GM12878 (cell line): ENCODE data around the gene CASP12. TPM values are rescaled to one million over a fixed set of nuclear protein-coding genes. Genes with fewer than 3 reads are reported as not detected.

Experiments used
- ATAC-seq: fragments of 200-7000 bp; cut with Tn5 transposase; 3 replicates; pipeline ENCODE4 v1.9.1; 2020; ENCODE audit warnings: mild to moderate bottlenecking, moderate library complexity
- BruUV-seq: library from RNA; stranded (reverse); fragments of 400-500 nt; replicated peaks from 2 replicates; lab custom pipeline; 2021; lab: Mats Ljungman, UMichigan
- CTCF ChIA-PET: fragments of 300-600 bp; sonication (Branson Sonifier 250); formaldehyde crosslinking; extraction: SDS; loops from one replicate; lab custom pipeline; 2021; ENCODE audit warnings: inconsistent platforms; lab: Yijun Ruan, JAX
- POLR2A ChIA-PET: fragments of 350-600 bp; formaldehyde crosslinking; extraction: SDS; loops from one replicate; lab custom pipeline; 2021; ENCODE audit warnings: inconsistent platforms; lab: Charles Lee
- RAD21 ChIA-PET: fragments of 300-600 bp; sonication (Branson Sonifier 250); formaldehyde crosslinking; loops from one replicate; lab custom pipeline; 2023; ENCODE audit warnings: antibody characterized with exemption; ENCODE audit not compliant: unreplicated experiment; lab: Charles Lee
- SMC1A ChIA-PET: fragments of 300-600 bp; sonication (Branson Sonifier 250); formaldehyde crosslinking; loops from one replicate; lab custom pipeline; 2023; ENCODE audit not compliant: unreplicated experiment, uncharacterized antibody; lab: Charles Lee
- DNase-seq: peaks from one replicate; pipeline ENCODE4 v3.0.0-alpha.2; 2011; ENCODE audit warnings: low read depth, low spot score
- FAIRE-seq: peaks from 3 replicates; lab custom pipeline; 2011; peaks lifted over from hg19 to GRCh38; lab: Jason Lieb, UNC
- H2AFZ ChIP-seq: 2 replicates; pipeline ENCODE4 v1.6.0; 2011; ENCODE audit warnings: low read depth, low read length, control low read depth; ENCODE audit not compliant: control insufficient read depth
- H3K27ac ChIP-seq: 2 replicates; pipeline ENCODE4 v1.5.1; 2011; ENCODE audit warnings: control low read depth; ENCODE audit not compliant: control insufficient read depth, insufficient read depth
- H3K27me3 ChIP-seq, 2 experiments: replicated peaks in 1 of 2; 2 replicates each; pipeline versions ENCODE4 v1.6.0 to v1.6.1; 2011; ENCODE audit warnings: low read length in 1 of 2; ENCODE audit not compliant: control insufficient read depth in 2 of 2, insufficient read depth in 2 of 2
- H3K36me3 ChIP-seq, 2 experiments: 2 replicates each; pipeline ENCODE4 v1.5.1; 2011; ENCODE audit warnings: low read length in 1 of 2; ENCODE audit not compliant: control insufficient read depth in 2 of 2, insufficient read depth in 2 of 2
- H3K4me1 ChIP-seq: 2 replicates; pipeline ENCODE4 v1.6.1; 2011; ENCODE audit warnings: mild to moderate bottlenecking, low read length, moderate library complexity, mixed read lengths; ENCODE audit not compliant: control insufficient read depth, insufficient read depth
- H3K4me2 ChIP-seq: 2 replicates; pipeline ENCODE4 v1.6.0; 2011; ENCODE audit warnings: control low read depth; ENCODE audit not compliant: control insufficient read depth, insufficient read depth
- H3K4me3 ChIP-seq: fragments of 200-600 bp; sonication (generic); 2 replicates; pipeline ENCODE4 v1.5.1; 2016
- H3K79me2 ChIP-seq: 2 replicates; pipeline ENCODE4 v1.6.0; 2011; ENCODE audit warnings: low read length; ENCODE audit not compliant: control insufficient read depth, insufficient read depth
- H3K9ac ChIP-seq: 2 replicates; pipeline ENCODE4 v1.8.0; 2011; ENCODE audit warnings: low read length, control low read depth, mixed read lengths; ENCODE audit not compliant: control insufficient read depth, insufficient read depth
- H3K9me3 ChIP-seq: replicated peaks from 3 replicates; pipeline ENCODE4 v1.5.1; 2011; ENCODE audit warnings: mild to moderate bottlenecking, low read length; ENCODE audit not compliant: control insufficient read depth, insufficient read depth
- H4K20me1 ChIP-seq: 2 replicates; pipeline ENCODE4 v1.6.0; 2011; ENCODE audit not compliant: control insufficient read depth, insufficient read depth
- BCL11A ChIP-seq: IDR thresholded peaks from 2 replicates; pipeline ENCODE4 v1.6.1; 2011; ENCODE audit warnings: low read depth, low read length
- BHLHE40 ChIP-seq, 2 experiments: fragments of 450-650 bp in 1 of 2; IDR thresholded peaks; 2 replicates each; pipeline ENCODE4 v1.6.1; 2011 to 2017; ENCODE audit warnings: low read depth in 2 of 2, borderline replicate concordance in 1 of 2, improper control_type of control experiment in 1 of 2, low read length in 1 of 2, mild to moderate bottlenecking in 1 of 2
- CBFB ChIP-seq: IDR thresholded peaks from 2 replicates; pipeline ENCODE4 v1.6.1; 2016; ENCODE audit warnings: antibody characterized with exemption, low read depth
- CHD4 ChIP-seq: fragments of 200-600 bp; sonication (generic); IDR thresholded peaks from 2 replicates; pipeline ENCODE4 v1.6.1; 2016; ENCODE audit warnings: mild to moderate bottlenecking
- CREB1 ChIP-seq: IDR thresholded peaks from 2 replicates; pipeline ENCODE4 v1.6.1; 2012; ENCODE audit warnings: low read depth, mild to moderate bottlenecking, inconsistent platforms
- FOS ChIP-seq: IDR thresholded peaks from 3 replicates; pipeline ENCODE4 v1.6.1; 2011; ENCODE audit warnings: borderline replicate concordance; ENCODE audit not compliant: insufficient read length; ENCODE audit errors: extremely low read depth
- GATAD2B ChIP-seq: fragments of 450-650 bp; conservative IDR thresholded peaks from 2 replicates; pipeline ENCODE4 v1.6.1; 2017; ENCODE audit warnings: low read depth, mild to moderate bottlenecking, moderate library complexity
- IRF4 ChIP-seq: IDR thresholded peaks from 2 replicates; pipeline ENCODE4 v1.6.1; 2011; ENCODE audit warnings: low read depth, low read length
- MYB ChIP-seq: fragments of 150-350 bp; IDR thresholded peaks from 2 replicates; pipeline ENCODE4 v1.6.1; 2014; ENCODE audit warnings: mild to moderate bottlenecking, low read depth, low read length, borderline replicate concordance
- NR2F1 ChIP-seq: fragments of 450-650 bp; conservative IDR thresholded peaks from 2 replicates; pipeline ENCODE4 v1.6.1; 2017; ENCODE audit warnings: mild to moderate bottlenecking
- SIX5 ChIP-seq: IDR thresholded peaks from 2 replicates; pipeline ENCODE4 v1.6.1; 2011; ENCODE audit warnings: mild to moderate bottlenecking, low read depth, low read length, moderate library complexity; ENCODE audit not compliant: severe bottlenecking
- SMAD1 ChIP-seq: fragments of 450-650 bp; IDR thresholded peaks from 2 replicates; pipeline ENCODE4 v1.6.1; 2018; ENCODE audit warnings: mild to moderate bottlenecking, low read depth; ENCODE audit not compliant: partially characterized antibody
- SRF ChIP-seq, 2 experiments: IDR thresholded peaks; 2 replicates each; pipeline ENCODE4 v1.6.1; 2011; ENCODE audit warnings: low read depth in 2 of 2, low read length in 2 of 2, mild to moderate bottlenecking in 1 of 2, moderate library complexity in 1 of 2
- TCF12 ChIP-seq: IDR thresholded peaks from 2 replicates; pipeline ENCODE4 v1.6.1; 2011; ENCODE audit warnings: low read depth, mild to moderate bottlenecking, low read length
- ZNF207 ChIP-seq: fragments of 450-650 bp; IDR thresholded peaks from 2 replicates; pipeline ENCODE4 v1.6.1; 2014; ENCODE audit warnings: antibody characterized with exemption, mild to moderate bottlenecking, borderline replicate concordance
- WGBS: methylation state at CpG from one replicate; pipeline ENCODE4 v1.1.6; 2016; ENCODE audit warnings: low lambda C conversion rate; ENCODE audit not compliant: insufficient replicate concordance, insufficient coverage; ENCODE audit errors: missing lambda C conversion rate; 5-methylcytosine and 5-hydroxymethylcytosine counted together
- in situ Hi-C: fragments of 300-500 bp; cut with MboI; formaldehyde crosslinking; loops from 9 replicates; pipeline ENCODE4 v1.14.3; 2018; ENCODE audit warnings: mixed read lengths
- intact Hi-C: fragments of 100-400 bp; cut with micrococcal nuclease; formaldehyde crosslinking; loops from one replicate; pipeline ENCODE4 v1.14.2; 2022; ENCODE audit not compliant: unreplicated experiment
- polyA plus RNA-seq, 11 experiments: library from polyadenylated mRNA; depleted of rRNA in 4 of 11; unstranded in 6 of 11; stranded (reverse) in 5 of 11; fragments of >200 nt; fragmentation: Nextera tagmentation in 4 of 11; fragmentation: Illumina TruSeq in 1 of 11; extraction: Ambion mirVana in 4 of 11; extraction: Trizol in 1 of 11; gene quantifications; 1 replicate in 1 of 11; 2 replicates in 10 of 11; pipeline versions ENCODE4 v1.2.1 to v1.2.3, GENCODE V29; 2011 to 2016; ENCODE audit warnings: inconsistent platforms in 2 of 11, missing spikeins in 2 of 11, low read depth in 1 of 11
- total RNA-seq, 4 experiments: library from RNA; depleted of rRNA in 3 of 4; stranded (reverse); fragments of >200 nt in 3 of 4; fragmentation: Illumina TruSeq in 1 of 4; extraction: Trizol in 1 of 4; gene quantifications; 2 replicates each; pipeline versions ENCODE4 v1.2.1 to v1.2.3, GENCODE V29; 2013 to 2021
- TF ChIP-seq, protein P1 (sequence below): fragments of 450-650 bp; conservative IDR thresholded peaks from 2 replicates; pipeline ENCODE4 v1.6.1; 2017; ENCODE audit warnings: mild to moderate bottlenecking, moderate library complexity
- TF ChIP-seq, protein P2 (sequence below): fragments of 450-650 bp; IDR thresholded peaks from 2 replicates; pipeline ENCODE4 v1.6.1; 2017; ENCODE audit warnings: borderline replicate concordance
- TF ChIP-seq, protein P3 (sequence below): fragments of 450-650 bp; formaldehyde crosslinking; IDR thresholded peaks from 2 replicates; pipeline ENCODE4 v1.4.0; 2020; ENCODE audit warnings: mild to moderate bottlenecking, moderate library complexity

The CASP12 gene
- total and polyA plus RNA-seq, 10 of the 15 experiments (the other 5 are each of a cell fraction or from before 2014, with no cell fraction given), result 0.10 to 0.14 TPM; not detected in 8

DNA sequence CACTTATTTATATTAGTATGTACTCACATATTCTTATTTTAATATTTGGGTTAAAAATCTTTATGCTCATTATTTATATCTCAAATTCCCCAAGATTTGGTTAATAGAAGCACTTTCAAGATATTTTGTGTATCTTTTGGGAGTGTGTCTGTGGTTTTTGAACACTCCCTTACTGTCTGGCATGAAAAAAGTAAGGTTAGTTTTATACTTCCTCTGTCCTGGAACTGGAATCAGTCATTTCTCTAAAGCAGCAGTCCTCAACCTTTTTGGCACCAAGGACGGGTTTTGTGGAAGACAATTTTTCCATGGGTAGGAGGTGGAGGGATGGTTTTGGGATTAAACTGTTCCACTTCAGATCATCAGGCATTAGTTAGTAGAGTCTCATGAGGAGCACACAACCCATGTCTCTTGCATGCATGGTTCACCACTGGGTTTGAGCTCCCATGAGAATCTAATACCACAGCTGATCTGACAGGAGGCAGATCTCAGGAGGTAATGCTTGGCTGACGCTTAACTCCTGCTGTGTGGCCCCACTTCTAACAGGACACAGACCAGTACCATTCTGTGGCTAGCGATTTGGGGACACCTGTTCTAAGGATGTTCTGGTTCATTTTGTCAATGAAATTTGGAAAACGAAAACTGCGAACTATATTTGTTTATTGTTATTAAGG is 60.2 kb downstream of the CASP12 start:
- intact Hi-C loops (no loop called here), in situ Hi-C loops (no loop called here)
- H3K4me3 ChIP-seq, result no peak overlapping the region
- CTCF ChIA-PET, result no interaction called here
- H3K36me3 ChIP-seq, result no peaks in the 10 kb centered on the region
- SMC1A ChIA-PET, result interaction anchor here (0.5 kb wide), 1 partner anchor 31 kb away, joined by 3 read pairs; no protein-coding TSS in a partner anchor
- H3K79me2 ChIP-seq, result no peaks in the 10 kb centered on the region
- 46% methylated on average over 5 of the region's 5 CpGs for WGBS
- no peaks in the 10 kb centered on the region for H3K4me1 ChIP-seq
- no peak for ATAC-seq
- BruUV-seq, result no TSS peak
- H3K27ac ChIP-seq, result no peak overlapping the region
- H4K20me1 ChIP-seq, result no peaks in the 10 kb centered on the region
- no peaks in the 10 kb centered on the region; a peak in 1 of 4 replicates for H3K27me3 ChIP-seq
- RAD21 ChIA-PET, result no interaction called here
- no peak overlapping the region for H3K4me2 ChIP-seq
- no peak for FAIRE-seq
- DNase-seq, result no peak
- no peak overlapping the region for H2AFZ ChIP-seq
- POLR2A ChIA-PET, result no interaction called here
- no peaks in the 10 kb centered on the region; the same call in 2 of the 3 replicates for H3K9me3 ChIP-seq
- no peak overlapping the region for H3K9ac ChIP-seq
- TF ChIP-seq, protein P1, sequence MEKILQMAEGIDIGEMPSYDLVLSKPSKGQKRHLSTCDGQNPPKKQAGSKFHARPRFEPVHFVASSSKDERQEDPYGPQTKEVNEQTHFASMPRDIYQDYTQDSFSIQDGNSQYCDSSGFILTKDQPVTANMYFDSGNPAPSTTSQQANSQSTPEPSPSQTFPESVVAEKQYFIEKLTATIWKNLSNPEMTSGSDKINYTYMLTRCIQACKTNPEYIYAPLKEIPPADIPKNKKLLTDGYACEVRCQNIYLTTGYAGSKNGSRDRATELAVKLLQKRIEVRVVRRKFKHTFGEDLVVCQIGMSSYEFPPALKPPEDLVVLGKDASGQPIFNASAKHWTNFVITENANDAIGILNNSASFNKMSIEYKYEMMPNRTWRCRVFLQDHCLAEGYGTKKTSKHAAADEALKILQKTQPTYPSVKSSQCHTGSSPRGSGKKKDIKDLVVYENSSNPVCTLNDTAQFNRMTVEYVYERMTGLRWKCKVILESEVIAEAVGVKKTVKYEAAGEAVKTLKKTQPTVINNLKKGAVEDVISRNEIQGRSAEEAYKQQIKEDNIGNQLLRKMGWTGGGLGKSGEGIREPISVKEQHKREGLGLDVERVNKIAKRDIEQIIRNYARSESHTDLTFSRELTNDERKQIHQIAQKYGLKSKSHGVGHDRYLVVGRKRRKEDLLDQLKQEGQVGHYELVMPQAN, result no peak
- TF ChIP-seq IRF4, result no peak
- TF ChIP-seq CHD4, result no peak
- TF ChIP-seq, protein P2, sequence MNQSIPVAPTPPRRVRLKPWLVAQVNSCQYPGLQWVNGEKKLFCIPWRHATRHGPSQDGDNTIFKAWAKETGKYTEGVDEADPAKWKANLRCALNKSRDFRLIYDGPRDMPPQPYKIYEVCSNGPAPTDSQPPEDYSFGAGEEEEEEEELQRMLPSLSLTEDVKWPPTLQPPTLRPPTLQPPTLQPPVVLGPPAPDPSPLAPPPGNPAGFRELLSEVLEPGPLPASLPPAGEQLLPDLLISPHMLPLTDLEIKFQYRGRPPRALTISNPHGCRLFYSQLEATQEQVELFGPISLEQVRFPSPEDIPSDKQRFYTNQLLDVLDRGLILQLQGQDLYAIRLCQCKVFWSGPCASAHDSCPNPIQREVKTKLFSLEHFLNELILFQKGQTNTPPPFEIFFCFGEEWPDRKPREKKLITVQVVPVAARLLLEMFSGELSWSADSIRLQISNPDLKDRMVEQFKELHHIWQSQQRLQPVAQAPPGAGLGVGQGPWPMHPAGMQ, result no peak
- no peak for TF ChIP-seq GATAD2B
- no peak for TF ChIP-seq BCL11A
- no peak for TF ChIP-seq CREB1
- no peak for TF ChIP-seq CBFB
- no peak for TF ChIP-seq MYB
- TF ChIP-seq NR2F1, result no peak
- no peak for TF ChIP-seq SMAD1
- TF ChIP-seq FOS, result no peak
- TF ChIP-seq SRF (IDR thresholded peaks at IDR 0.05; ENCODE audit: low read depth in 2 of 2, low read length in 2 of 2), result no peak
- TF ChIP-seq, protein P3, sequence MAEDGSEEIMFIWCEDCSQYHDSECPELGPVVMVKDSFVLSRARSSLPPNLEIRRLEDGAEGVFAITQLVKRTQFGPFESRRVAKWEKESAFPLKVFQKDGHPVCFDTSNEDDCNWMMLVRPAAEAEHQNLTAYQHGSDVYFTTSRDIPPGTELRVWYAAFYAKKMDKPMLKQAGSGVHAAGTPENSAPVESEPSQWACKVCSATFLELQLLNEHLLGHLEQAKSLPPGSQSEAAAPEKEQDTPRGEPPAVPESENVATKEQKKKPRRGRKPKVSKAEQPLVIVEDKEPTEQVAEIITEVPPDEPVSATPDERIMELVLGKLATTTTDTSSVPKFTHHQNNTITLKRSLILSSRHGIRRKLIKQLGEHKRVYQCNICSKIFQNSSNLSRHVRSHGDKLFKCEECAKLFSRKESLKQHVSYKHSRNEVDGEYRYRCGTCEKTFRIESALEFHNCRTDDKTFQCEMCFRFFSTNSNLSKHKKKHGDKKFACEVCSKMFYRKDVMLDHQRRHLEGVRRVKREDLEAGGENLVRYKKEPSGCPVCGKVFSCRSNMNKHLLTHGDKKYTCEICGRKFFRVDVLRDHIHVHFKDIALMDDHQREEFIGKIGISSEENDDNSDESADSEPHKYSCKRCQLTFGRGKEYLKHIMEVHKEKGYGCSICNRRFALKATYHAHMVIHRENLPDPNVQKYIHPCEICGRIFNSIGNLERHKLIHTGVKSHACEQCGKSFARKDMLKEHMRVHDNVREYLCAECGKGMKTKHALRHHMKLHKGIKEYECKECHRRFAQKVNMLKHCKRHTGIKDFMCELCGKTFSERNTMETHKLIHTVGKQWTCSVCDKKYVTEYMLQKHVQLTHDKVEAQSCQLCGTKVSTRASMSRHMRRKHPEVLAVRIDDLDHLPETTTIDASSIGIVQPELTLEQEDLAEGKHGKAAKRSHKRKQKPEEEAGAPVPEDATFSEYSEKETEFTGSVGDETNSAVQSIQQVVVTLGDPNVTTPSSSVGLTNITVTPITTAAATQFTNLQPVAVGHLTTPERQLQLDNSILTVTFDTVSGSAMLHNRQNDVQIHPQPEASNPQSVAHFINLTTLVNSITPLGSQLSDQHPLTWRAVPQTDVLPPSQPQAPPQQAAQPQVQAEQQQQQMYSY, result no peak
- no peak for TF ChIP-seq TCF12
- no peak for TF ChIP-seq ZNF207
- no peak for TF ChIP-seq SIX5
- TF ChIP-seq BHLHE40 (IDR thresholded peaks at IDR 0.05; ENCODE audit: borderline replicate concordance in 1 of 2, low read depth in 2 of 2, low read length in 1 of 2), result no peak
